HFF-Myc (cell line): ENCODE data around the gene ARL14EPL.

Source experiments
- DNase-seq: peaks from one replicate; pipeline ENCODE4 v3.0.0-alpha.2; 2011; ENCODE audit warnings: low read depth; ENCODE audit errors: extremely low read depth
- H3K4me3 ChIP-seq: replicated peaks from 2 replicates; pipeline ENCODE4 v1.5.1; 2011; ENCODE audit warnings: low read depth, mild to moderate bottlenecking, control low read depth, low read length
- TF ChIP-seq, protein P1 (sequence below): IDR thresholded peaks from 2 replicates; pipeline ENCODE4 v1.5.1; 2012; ENCODE audit warnings: mild to moderate bottlenecking, low read depth, low read length, control low read depth; ENCODE audit errors: missing control alignments

Gene ARL14EPL

GRCh38 chr5:116002116-116002906 lies 30.0 kb upstream of the ARL14EPL start:
- DNase-seq: no peak
- TF ChIP-seq, protein P1, sequence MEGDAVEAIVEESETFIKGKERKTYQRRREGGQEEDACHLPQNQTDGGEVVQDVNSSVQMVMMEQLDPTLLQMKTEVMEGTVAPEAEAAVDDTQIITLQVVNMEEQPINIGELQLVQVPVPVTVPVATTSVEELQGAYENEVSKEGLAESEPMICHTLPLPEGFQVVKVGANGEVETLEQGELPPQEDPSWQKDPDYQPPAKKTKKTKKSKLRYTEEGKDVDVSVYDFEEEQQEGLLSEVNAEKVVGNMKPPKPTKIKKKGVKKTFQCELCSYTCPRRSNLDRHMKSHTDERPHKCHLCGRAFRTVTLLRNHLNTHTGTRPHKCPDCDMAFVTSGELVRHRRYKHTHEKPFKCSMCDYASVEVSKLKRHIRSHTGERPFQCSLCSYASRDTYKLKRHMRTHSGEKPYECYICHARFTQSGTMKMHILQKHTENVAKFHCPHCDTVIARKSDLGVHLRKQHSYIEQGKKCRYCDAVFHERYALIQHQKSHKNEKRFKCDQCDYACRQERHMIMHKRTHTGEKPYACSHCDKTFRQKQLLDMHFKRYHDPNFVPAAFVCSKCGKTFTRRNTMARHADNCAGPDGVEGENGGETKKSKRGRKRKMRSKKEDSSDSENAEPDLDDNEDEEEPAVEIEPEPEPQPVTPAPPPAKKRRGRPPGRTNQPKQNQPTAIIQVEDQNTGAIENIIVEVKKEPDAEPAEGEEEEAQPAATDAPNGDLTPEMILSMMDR: no peak
- no peak overlapping the region for H3K4me3 ChIP-seq

DNA sequence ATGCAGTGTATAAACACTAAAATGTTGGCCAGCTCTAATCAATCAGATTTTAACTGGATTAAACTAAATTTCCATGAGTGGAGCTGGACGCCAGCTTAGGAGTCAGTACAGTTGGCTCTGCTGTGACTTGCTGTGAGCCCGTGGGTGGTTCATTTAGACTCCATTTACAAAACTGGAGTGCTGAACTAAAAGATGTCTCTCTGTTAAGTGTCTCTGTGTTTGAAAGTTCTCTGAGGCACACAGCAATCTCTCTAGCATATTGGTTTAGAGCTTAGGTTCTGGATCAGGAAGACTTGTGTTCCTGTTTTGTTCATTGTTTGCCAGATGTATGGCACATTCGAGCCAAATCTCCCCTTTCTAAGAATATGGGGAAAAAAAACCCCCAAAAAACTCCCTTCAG lies 28.0 kb upstream of the ARL14EPL start:
- no peak overlapping the region for H3K4me3 ChIP-seq
- TF ChIP-seq, protein P1: no peak
- DNase-seq: no peak

DNA sequence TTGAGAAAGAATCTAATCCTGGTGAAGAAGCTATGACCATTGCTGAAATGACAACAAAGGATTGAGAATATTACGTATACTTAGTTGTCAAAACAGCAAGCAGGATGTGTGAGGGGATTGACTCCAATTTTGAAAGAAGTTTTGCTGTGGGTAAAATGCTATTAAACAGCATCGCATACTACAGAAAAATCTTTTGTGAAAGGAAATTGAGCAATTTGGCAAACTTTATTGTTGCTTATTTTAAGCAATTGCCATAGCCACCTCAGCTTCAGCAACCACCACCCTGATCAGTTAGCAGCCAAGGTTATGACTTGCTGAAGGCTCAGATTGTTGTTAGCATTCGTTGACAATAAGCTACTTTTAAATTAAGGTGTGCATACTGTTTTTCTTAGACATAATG lies 22.5 kb upstream of the ARL14EPL start:
- DNase-seq: no peak
- H3K4me3 ChIP-seq: no peak overlapping the region
- TF ChIP-seq, protein P1: no peak

DNA sequence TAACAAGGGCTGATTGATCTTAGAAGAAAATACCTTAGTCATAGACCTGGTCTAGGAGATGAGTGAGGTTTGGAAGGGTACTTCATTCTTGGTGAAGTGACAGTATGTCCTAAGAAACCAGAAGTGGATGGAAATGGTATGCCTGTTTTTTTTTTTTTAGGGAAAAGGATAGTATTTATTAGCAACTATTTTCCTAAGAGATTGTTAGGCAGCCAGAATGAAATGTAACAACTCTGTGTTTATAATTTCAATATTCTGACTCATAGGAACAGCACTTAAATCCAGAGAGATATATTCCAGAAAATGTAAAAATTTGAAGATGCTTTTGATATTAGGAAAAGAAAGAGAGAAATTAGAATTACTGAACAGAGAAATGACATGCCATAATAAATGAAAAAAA lies 21.2 kb upstream of the ARL14EPL start:
- TF ChIP-seq, protein P1: no peak

GRCh38 chr5:116013207-116013785 lies 19.0 kb upstream of the ARL14EPL start:
- TF ChIP-seq, protein P1: no peak
- no peak for DNase-seq
- no peak overlapping the region for H3K4me3 ChIP-seq

More for the DNA sequence above, 21.2 kb upstream of the ARL14EPL start:
- H3K4me3 ChIP-seq: no peak overlapping the region
- no peak for DNase-seq

GRCh38 chr5:116013936-116014335 lies 18.3 kb upstream of the ARL14EPL start:
- DNase-seq: no peak
- TF ChIP-seq, protein P1: no peak
- H3K4me3 ChIP-seq: no peak overlapping the region

DNA sequence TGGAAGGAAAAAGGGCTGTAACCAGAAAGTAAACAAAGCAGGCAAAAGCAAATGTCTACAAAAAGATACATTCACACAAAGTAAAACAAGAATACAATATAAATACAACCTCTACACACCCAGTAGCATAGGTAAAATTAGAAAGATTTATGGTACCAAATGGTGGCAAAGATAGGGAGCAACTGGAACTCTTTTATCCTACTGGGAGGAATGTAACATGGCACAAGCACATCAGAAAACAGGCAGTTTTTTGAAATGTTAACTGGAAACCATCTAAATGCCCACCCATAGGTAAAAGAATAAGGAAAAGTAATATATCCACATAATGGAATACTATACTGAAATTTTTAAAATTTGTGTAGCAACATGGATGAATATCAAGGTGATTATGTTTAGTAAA lies 8.7 kb upstream of the ARL14EPL start:
- DNase-seq: no peak
- TF ChIP-seq, protein P1: no peak
- H3K4me3 ChIP-seq: no peak overlapping the region
